Mesothelial cell of epicardium (in vitro differentiated cells): ENCODE data around the gene RANBP17. TPM values are rescaled to one million over a fixed set of nuclear protein-coding genes. Genes with fewer than 3 reads are reported as not detected.
"Not testable (repeated sequence)": the region's sequence is repeated elsewhere in the genome, so short reads cannot be mapped to it uniquely, and the experiment has no call there.

Experiments
- DNase-seq, 2 experiments: peaks; one replicate each; pipeline ENCODE4 v3.0.0; 2021; ENCODE audit warnings: low spot score in 2 of 2; ENCODE audit not compliant: unreplicated experiment in 2 of 2
- H3K27ac Mint-ChIP-seq: 2 replicates; pipeline ENCODE4 v1.8.0; 2021; ENCODE audit warnings: mixed read lengths
- H3K27me3 Mint-ChIP-seq: 2 replicates; pipeline ENCODE4 v1.8.0; 2021; ENCODE audit warnings: low read depth, mixed read lengths
- H3K36me3 Mint-ChIP-seq: 2 replicates; pipeline ENCODE4 v1.8.0; 2021; ENCODE audit warnings: mixed read lengths
- H3K4me1 Mint-ChIP-seq: 2 replicates; pipeline ENCODE4 v1.8.0; 2021; ENCODE audit warnings: mixed read lengths
- H3K4me3 Mint-ChIP-seq: 2 replicates; pipeline ENCODE4 v1.8.0; 2021; ENCODE audit warnings: mild to moderate bottlenecking, moderate library complexity, mixed read lengths
- H3K9me3 Mint-ChIP-seq: 2 replicates; pipeline ENCODE4 v1.8.0; 2021; ENCODE audit warnings: mixed read lengths
- total RNA-seq: library from RNA; stranded (reverse); gene quantifications from 3 replicates; pipeline ENCODE4 v1.2.1, GENCODE V29; 2021
- TF ChIP-seq, protein P1 (sequence below): fragments of 200-600 bp; sonication (generic); IDR thresholded peaks from one replicate; pipeline ENCODE4 v1.5.0; 2021; ENCODE audit warnings: antibody characterized with exemption; ENCODE audit not compliant: unreplicated experiment

Gene RANBP17
- total RNA-seq, 1 donor from 2014 or later: 60.8 TPM

GRCh38 chr5:170945275-170945674 is 83.5 kb downstream of the RANBP17 start:
- Mint-ChIP-seq H3K27me3 (no peaks in the 10 kb centered on the region), H3K9me3 (peaks cover 9% of the 10 kb centered on the region), H3K4me1 (no peaks in the 10 kb centered on the region), H3K27ac (peak overlapping the region; percentile 1), H3K4me3 (no peak overlapping the region), H3K36me3 (peaks cover 24% of the 10 kb centered on the region)
- TF ChIP-seq, protein P1, sequence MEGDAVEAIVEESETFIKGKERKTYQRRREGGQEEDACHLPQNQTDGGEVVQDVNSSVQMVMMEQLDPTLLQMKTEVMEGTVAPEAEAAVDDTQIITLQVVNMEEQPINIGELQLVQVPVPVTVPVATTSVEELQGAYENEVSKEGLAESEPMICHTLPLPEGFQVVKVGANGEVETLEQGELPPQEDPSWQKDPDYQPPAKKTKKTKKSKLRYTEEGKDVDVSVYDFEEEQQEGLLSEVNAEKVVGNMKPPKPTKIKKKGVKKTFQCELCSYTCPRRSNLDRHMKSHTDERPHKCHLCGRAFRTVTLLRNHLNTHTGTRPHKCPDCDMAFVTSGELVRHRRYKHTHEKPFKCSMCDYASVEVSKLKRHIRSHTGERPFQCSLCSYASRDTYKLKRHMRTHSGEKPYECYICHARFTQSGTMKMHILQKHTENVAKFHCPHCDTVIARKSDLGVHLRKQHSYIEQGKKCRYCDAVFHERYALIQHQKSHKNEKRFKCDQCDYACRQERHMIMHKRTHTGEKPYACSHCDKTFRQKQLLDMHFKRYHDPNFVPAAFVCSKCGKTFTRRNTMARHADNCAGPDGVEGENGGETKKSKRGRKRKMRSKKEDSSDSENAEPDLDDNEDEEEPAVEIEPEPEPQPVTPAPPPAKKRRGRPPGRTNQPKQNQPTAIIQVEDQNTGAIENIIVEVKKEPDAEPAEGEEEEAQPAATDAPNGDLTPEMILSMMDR: no peak
- no peak for DNase-seq

DNA sequence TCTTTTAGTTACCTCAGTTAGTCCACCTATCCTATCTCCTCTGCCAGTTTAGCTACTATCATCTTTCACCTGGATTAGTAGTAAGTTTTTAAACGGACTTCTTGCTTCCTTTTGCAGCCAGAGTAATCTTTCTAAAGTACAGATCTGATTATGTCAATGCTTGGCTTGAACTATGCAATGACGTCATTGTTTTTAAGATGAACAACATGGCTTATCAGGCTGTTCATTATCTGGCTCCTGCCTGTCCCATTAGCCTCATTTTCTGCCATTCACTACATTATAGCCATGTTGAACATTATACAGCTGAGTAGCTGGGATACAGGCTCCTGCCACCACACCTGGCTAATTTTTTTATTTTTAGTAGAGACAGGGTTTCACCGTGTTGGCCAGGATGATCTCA is 98.7 kb downstream of the RANBP17 start:
- H3K27ac Mint-ChIP-seq: peak overlapping the region; percentile 3
- peaks cover 5% of the 10 kb centered on the region for H3K4me1 Mint-ChIP-seq
- H3K36me3 Mint-ChIP-seq: peaks cover 13% of the 10 kb centered on the region
- no peak for DNase-seq
- no peak overlapping the region for H3K4me3 Mint-ChIP-seq
- TF ChIP-seq, protein P1: no peak
- no peaks in the 10 kb centered on the region for H3K9me3 Mint-ChIP-seq
- H3K27me3 Mint-ChIP-seq: no peaks in the 10 kb centered on the region

GRCh38 chr5:170963521-170963920 is 101.7 kb downstream of the RANBP17 start:
- peaks cover 5% of the 10 kb centered on the region for H3K4me1 Mint-ChIP-seq
- peaks cover 17% of the 10 kb centered on the region for H3K36me3 Mint-ChIP-seq
- H3K27ac Mint-ChIP-seq: no peak overlapping the region
- no peaks in the 10 kb centered on the region for H3K27me3 Mint-ChIP-seq
- TF ChIP-seq, protein P1: no peak
- H3K4me3 Mint-ChIP-seq: no peak overlapping the region
- DNase-seq: no peak
- H3K9me3 Mint-ChIP-seq: no peaks in the 10 kb centered on the region

GRCh38 chr5:170974461-170974860 is 112.6 kb downstream of the RANBP17 start:
- Mint-ChIP-seq H3K27ac (no peak overlapping the region), H3K36me3 (peaks cover 42% of the 10 kb centered on the region), H3K9me3 (peaks cover 28% of the 10 kb centered on the region), H3K27me3 (no peaks in the 10 kb centered on the region), H3K4me3 (no peak overlapping the region), H3K4me1 (no peaks in the 10 kb centered on the region)
- TF ChIP-seq, protein P1: no peak
- DNase-seq: no peak

GRCh38 chr5:170980261-170980660 is 118.4 kb downstream of the RANBP17 start:
- not testable (repeated sequence) for H3K27me3 Mint-ChIP-seq, DNase-seq, H3K27ac Mint-ChIP-seq, H3K4me3 Mint-ChIP-seq, H3K4me1 Mint-ChIP-seq
- H3K36me3 Mint-ChIP-seq: peaks cover 63% of the 10 kb centered on the region
- H3K9me3 Mint-ChIP-seq: peaks cover 55% of the 10 kb centered on the region

GRCh38 chr5:170985486-170985885 is 123.7 kb downstream of the RANBP17 start:
- peaks cover 22% of the 10 kb centered on the region for H3K36me3 Mint-ChIP-seq
- H3K9me3 Mint-ChIP-seq: peaks cover 17% of the 10 kb centered on the region
- no peak overlapping the region for H3K27ac Mint-ChIP-seq
- no peak for DNase-seq
- H3K27me3 Mint-ChIP-seq: no peaks in the 10 kb centered on the region
- no peak overlapping the region for H3K4me3 Mint-ChIP-seq
- TF ChIP-seq, protein P1: no peak
- peaks cover 2% of the 10 kb centered on the region for H3K4me1 Mint-ChIP-seq
